Measurements from ENCODE around the gene CCDC149.

Gene CCDC149

DNA sequence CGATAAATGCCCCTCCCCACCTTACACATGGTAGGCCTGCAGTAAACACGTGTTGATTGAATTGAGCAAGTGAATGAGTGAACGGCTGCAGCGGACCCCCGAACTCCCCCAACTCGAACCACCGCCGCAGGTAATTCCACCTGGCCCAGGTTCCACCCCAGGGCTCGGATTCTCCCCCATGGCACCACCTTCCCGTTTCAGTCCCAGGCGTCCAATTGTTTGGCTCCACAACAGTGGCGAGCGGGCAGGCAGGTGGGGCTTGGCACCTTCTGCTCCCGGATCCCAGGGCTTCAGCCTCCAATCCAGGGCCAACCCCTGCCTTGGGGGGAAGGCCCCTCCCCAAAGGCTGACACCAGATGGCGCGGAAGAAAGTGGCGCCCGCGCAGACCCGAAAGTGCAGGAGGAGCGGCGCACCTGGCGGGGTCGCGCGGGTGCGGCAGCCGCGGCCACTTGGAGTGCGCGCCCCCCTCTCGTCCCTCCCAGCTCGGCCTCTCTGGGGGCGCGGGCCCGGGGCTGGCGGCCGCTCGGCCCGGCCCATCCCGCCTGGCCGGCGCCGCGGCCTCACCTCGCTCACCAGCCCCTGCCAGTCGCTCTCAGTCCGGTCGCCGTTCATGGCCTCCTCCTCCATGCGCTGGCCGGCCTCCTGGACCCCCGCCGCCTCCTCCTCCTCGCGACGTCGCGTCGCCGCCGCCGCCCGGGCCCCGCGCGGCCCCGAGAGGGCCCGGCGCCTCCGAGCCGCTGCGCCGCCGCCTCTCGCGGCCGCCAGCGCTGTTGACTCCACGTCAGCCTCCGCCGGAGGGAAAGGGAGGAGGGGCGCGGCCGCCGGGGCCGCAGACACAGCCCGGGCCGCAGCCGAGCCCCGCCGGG is at the start of gene CCDC149:
TSS of gene CCDC149 (minus strand) at position 791 of the 867 bp plus-strand sequence. CDS start at position 613, 178 bp downstream.
- peak within 1 kb of the TSS; percentile 67 for H3K4me3 ChIP-seq (ENCODE audit: low read depth, low read length)
- DNase-seq (ENCODE audit: low read depth) = peak; percentile 60
- TF ChIP-seq, protein P1, sequence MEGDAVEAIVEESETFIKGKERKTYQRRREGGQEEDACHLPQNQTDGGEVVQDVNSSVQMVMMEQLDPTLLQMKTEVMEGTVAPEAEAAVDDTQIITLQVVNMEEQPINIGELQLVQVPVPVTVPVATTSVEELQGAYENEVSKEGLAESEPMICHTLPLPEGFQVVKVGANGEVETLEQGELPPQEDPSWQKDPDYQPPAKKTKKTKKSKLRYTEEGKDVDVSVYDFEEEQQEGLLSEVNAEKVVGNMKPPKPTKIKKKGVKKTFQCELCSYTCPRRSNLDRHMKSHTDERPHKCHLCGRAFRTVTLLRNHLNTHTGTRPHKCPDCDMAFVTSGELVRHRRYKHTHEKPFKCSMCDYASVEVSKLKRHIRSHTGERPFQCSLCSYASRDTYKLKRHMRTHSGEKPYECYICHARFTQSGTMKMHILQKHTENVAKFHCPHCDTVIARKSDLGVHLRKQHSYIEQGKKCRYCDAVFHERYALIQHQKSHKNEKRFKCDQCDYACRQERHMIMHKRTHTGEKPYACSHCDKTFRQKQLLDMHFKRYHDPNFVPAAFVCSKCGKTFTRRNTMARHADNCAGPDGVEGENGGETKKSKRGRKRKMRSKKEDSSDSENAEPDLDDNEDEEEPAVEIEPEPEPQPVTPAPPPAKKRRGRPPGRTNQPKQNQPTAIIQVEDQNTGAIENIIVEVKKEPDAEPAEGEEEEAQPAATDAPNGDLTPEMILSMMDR (conservative IDR thresholded peaks at IDR 0.05; ENCODE audit: low read depth, low read length) = no peak

DNA sequence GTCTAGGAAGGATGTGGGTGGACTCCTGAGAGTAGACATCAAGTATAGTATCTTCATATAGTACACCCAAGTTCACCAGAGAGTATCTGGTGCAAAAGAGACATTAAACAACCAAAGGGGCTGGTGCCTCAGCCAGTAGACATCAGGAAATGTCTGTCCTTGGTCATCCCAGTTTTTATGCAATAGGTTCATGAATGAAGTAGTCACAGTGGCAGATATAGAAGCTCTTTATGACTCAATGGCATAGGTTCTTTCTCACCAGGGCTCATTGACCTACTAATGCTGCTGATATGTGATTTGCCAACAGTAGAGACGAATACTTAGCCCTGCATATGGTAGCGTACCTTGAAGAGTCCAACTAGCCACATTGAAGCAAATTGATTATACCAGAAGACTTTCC is 45.0 kb upstream of the CCDC149 start:
- no peak overlapping the region for H3K4me3 ChIP-seq (ENCODE audit: low read depth, low read length)
- DNase-seq (ENCODE audit: low read depth) = no peak
- TF ChIP-seq, protein P1 (conservative IDR thresholded peaks at IDR 0.05; ENCODE audit: low read depth, low read length) = no peak

DNA sequence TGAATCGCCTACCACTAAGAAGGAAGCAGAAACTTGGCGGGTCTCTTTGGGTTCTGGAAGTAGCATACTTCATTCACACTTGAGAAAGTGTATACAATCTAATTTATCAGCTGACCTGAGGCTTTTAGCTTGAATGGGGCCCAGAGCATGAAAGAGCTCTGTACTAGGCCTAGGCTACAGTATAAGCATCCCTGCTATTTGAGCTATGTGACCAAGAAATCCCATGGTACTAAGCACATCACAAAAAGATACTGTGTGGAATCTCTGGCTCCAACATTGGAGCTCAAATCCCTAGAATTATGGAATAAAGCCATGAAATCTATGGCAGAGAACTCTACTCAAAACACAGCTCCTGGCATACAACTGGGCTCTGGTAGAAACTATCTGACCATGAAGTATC is 43.9 kb upstream of the CCDC149 start:
- no peak overlapping the region for H3K4me3 ChIP-seq (ENCODE audit: low read depth, low read length)
- DNase-seq (ENCODE audit: low read depth) = no peak
- TF ChIP-seq, protein P1 (conservative IDR thresholded peaks at IDR 0.05; ENCODE audit: low read depth, low read length) = no peak

DNA sequence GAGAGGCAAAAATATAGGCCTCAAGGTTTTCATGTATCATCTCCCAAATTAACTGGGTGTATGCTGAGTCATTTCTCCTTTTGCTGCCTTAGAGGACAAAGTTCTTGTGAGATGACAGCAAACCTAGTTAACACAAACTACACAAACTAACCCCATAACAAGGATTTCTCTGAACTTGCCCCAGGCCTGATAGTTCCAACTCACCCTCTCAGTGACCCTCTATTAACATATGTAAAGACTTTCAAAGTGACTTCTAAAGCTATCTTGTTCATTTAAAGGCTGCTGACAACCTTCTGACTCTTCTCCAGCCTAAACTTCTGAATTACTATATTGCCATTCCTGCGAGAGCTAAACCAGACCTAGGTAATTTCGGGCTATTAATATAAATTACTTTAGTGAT is 43.2 kb upstream of the CCDC149 start:
- TF ChIP-seq, protein P1 (conservative IDR thresholded peaks at IDR 0.05; ENCODE audit: low read depth, low read length) = no peak
- H3K4me3 ChIP-seq (ENCODE audit: low read depth, low read length) = no peak overlapping the region
- no peak for DNase-seq (ENCODE audit: low read depth)

DNA sequence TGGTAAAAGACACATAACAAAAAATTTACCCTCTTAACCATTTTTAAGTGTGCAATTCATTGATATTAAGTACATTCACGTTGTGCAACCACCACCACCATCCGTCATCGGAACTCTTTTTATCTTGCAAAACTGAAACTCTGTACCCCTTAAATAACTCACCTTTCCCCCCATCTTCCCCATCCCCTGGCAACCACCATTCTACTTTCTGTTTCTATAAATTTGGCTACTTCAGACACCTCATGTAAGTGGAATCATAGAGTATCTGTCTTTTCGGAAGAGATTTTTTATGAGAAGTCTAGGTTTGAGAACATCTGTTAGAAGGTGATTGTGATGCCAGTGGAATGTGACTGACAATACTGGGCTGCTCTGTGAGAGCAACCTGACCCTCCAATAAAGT is 39.8 kb upstream of the CCDC149 start:
- TF ChIP-seq, protein P1 (conservative IDR thresholded peaks at IDR 0.05; ENCODE audit: low read depth, low read length) = no peak
- no peak overlapping the region for H3K4me3 ChIP-seq (ENCODE audit: low read depth, low read length)
- DNase-seq (ENCODE audit: low read depth) = no peak

DNA sequence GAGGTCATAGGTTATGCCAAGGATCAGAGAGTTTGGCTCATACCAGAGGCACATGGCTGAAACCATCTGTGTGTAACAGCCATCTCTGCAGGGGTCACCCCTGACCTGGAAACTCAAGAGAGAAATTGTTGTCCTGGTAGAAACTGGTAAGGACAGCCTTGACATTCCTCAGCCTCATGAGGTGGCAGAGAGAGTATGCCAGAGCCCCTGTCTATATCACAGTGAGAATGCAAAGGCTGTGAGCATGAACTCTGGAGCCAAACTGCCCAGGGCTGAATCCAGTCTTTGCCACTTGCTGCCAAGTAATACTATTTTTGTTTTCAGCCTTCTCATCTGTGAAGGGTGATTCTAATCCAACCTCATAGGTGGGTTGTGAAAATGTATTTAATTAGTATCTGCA is 37.1 kb upstream of the CCDC149 start:
- TF ChIP-seq, protein P1 (conservative IDR thresholded peaks at IDR 0.05; ENCODE audit: low read depth, low read length) = no peak

DNA sequence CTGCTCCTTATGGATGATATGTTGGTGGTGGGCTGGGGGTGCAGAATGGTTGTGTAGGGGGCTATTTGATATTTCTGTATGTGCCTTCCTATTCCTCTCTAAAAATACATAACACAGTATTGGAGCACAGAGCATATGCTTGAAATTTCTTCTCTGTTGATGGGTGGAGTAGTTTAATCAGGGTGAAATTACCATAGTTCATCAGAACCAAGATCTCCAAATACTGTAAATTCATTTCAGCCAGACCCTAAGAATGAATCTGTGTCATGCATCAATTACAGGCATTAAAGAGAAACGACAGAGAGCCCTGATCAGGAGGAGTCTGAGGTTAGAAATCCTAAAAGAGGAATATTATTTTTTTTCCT is 25.1 kb upstream of the CCDC149 start:
- TF ChIP-seq, protein P1 (conservative IDR thresholded peaks at IDR 0.05; ENCODE audit: low read depth, low read length) = no peak
- DNase-seq (ENCODE audit: low read depth) = no peak
- no peak overlapping the region for H3K4me3 ChIP-seq (ENCODE audit: low read depth, low read length)

More for the DNA sequence above, 37.1 kb upstream of the CCDC149 start:
- DNase-seq (ENCODE audit: low read depth) = no peak
- H3K4me3 ChIP-seq (ENCODE audit: low read depth, low read length) = no peak overlapping the region
